Calu3 (cell line): Measurements from ENCODE around the gene ZNF513. TPM values are rescaled to one million over a fixed set of nuclear protein-coding genes. Genes with fewer than 3 reads are reported as not detected.

Experiments
- Bru-seq: library from RNA; stranded (reverse); fragments of 400-500 nt; gene quantifications from one replicate; lab custom pipeline; 2021; lab: Mats Ljungman, UMichigan
- BruChase-seq, 2 experiments: library from RNA; stranded (reverse); fragments of 400-500 nt; gene quantifications; one replicate each; lab custom pipeline; 2021; lab: Mats Ljungman, UMichigan
- BruUV-seq: library from RNA; stranded (reverse); fragments of 400-500 nt; replicated peaks from 2 replicates; lab custom pipeline; 2021; lab: Mats Ljungman, UMichigan
- CTCF ChIA-PET: fragments of 300-600 bp; sonication (Branson Sonifier 250); formaldehyde crosslinking; loops from one replicate; lab custom pipeline; 2022; ENCODE audit warnings: antibody characterized with exemption; lab: Charles Lee
- DNase-seq: peaks from one replicate; pipeline ENCODE4 v3.0.0; 2022
- H3K27ac Mint-ChIP-seq: one replicate; pipeline ENCODE4 v1.8.0; 2022; ENCODE audit warnings: mixed read lengths; ENCODE audit not compliant: unreplicated experiment
- H3K27me3 Mint-ChIP-seq: one replicate; pipeline ENCODE4 v1.8.0; 2022; ENCODE audit warnings: mixed read lengths; ENCODE audit not compliant: unreplicated experiment
- H3K36me3 Mint-ChIP-seq: one replicate; pipeline ENCODE4 v1.8.0; 2022; ENCODE audit warnings: mild to moderate bottlenecking, moderate library complexity, mixed read lengths; ENCODE audit not compliant: insufficient read depth, unreplicated experiment
- H3K4me1 Mint-ChIP-seq: one replicate; pipeline ENCODE4 v1.8.0; 2022; ENCODE audit warnings: mild to moderate bottlenecking, low read depth, mixed read lengths; ENCODE audit not compliant: unreplicated experiment
- H3K4me3 Mint-ChIP-seq: one replicate; pipeline ENCODE4 v1.8.0; 2022; ENCODE audit warnings: mild to moderate bottlenecking, low read depth, moderate library complexity, mixed read lengths; ENCODE audit not compliant: unreplicated experiment
- H3K9me3 Mint-ChIP-seq: one replicate; pipeline ENCODE4 v1.8.0; 2022; ENCODE audit warnings: low read depth, mixed read lengths; ENCODE audit not compliant: unreplicated experiment
- intact Hi-C: fragments of 100-400 bp; cut with micrococcal nuclease; formaldehyde crosslinking; loops from one replicate; pipeline ENCODE4 v1.10.0; 2022; ENCODE audit not compliant: unreplicated experiment
- long read RNA-seq: library from polyadenylated mRNA; stranded (forward); transcript quantifications from one replicate; pipeline ENCODE4 v2.0.0, GENCODE V29; 2022
- total RNA-seq: library from RNA; stranded (reverse); gene quantifications from 2 replicates; pipeline ENCODE4 v1.2.3, GENCODE V29; 2022
- TF ChIP-seq, protein P1 (sequence below): fragments of 200-600 bp; IDR thresholded peaks from one replicate; pipeline ENCODE4 v1.8.0; 2022; ENCODE audit warnings: antibody characterized with exemption; ENCODE audit not compliant: unreplicated experiment

ZNF513 gene, protein sequence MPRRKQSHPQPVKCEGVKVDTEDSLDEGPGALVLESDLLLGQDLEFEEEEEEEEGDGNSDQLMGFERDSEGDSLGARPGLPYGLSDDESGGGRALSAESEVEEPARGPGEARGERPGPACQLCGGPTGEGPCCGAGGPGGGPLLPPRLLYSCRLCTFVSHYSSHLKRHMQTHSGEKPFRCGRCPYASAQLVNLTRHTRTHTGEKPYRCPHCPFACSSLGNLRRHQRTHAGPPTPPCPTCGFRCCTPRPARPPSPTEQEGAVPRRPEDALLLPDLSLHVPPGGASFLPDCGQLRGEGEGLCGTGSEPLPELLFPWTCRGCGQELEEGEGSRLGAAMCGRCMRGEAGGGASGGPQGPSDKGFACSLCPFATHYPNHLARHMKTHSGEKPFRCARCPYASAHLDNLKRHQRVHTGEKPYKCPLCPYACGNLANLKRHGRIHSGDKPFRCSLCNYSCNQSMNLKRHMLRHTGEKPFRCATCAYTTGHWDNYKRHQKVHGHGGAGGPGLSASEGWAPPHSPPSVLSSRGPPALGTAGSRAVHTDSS
- total RNA-seq (10.6 and 13.1 TPM in 2 replicates), Bru-seq, nascent RNA (percentile 55 among the genes with signal in this experiment), BruChase-seq, experiment 1, labeled RNA remaining after a 6-hour chase (percentile 51 among the genes with signal in this experiment), BruChase-seq, experiment 2, labeled RNA remaining after a 2-hour chase (percentile 63 among the genes with signal in this experiment)
- long read RNA-seq, transcript ZNF513-201 (4 exons, 2,139 nt) = major isoform, 9 of 13 reads
- long read RNA-seq, partial matches to known transcripts = 2 of 13 reads
- long read RNA-seq, other reads (novel, unspliced or antisense) = 2 of 13 reads

DNA sequence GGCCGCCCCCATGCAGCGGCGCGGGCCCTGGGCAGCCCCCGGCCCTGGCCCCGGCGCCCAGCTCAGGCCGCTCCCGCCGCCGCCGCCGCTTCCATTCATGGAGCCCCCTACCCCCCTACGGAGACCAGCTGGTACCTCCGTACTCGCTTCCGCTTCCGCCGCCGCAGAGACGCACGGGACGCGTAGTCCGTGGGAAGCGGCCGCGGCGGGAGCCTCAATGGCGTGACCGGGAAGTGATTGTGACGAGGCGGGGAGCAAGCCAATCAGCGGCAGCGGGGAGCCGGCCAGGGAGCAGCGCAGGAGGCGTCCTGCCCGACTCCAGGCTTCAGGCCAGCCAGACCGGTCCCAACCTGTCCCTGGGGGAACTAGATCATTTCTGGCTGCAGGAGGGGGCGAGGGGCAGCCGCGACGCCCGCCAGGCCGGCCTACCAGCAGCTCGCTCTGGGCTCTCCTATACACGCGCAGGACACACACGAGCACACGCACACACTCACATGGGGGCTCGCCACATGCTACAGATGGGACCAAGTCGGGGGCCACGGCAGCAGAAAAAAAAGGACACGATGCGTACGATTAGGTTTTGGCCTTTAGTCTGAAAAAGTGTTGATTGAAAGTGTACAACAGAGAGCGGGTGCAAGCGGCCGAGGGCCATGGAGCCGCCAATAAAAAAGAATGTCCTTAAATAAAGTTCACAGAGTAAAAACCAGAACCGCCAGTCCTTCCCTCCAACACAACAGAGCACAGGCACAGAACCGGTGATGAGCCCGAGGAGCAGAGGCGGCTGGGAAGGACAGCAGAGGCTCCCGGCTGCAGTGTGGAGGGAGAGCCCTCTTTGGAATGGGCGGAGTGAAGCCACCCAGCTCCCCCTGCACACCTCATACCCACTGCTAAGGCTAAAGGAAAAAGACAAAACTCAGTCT is at the start of gene ZNF513:
Gene ZNF513, minus strand, starts transcription at position 109 of the 920 bp plus-strand sequence. CDS start 208 bp downstream, outside the sequence.
- H3K36me3 Mint-ChIP-seq = peaks cover 70% of the 10 kb centered on the region
- H3K9me3 Mint-ChIP-seq = no peaks in the 10 kb centered on the region
- intact Hi-C loops = no loop called here
- TF ChIP-seq, protein P1, sequence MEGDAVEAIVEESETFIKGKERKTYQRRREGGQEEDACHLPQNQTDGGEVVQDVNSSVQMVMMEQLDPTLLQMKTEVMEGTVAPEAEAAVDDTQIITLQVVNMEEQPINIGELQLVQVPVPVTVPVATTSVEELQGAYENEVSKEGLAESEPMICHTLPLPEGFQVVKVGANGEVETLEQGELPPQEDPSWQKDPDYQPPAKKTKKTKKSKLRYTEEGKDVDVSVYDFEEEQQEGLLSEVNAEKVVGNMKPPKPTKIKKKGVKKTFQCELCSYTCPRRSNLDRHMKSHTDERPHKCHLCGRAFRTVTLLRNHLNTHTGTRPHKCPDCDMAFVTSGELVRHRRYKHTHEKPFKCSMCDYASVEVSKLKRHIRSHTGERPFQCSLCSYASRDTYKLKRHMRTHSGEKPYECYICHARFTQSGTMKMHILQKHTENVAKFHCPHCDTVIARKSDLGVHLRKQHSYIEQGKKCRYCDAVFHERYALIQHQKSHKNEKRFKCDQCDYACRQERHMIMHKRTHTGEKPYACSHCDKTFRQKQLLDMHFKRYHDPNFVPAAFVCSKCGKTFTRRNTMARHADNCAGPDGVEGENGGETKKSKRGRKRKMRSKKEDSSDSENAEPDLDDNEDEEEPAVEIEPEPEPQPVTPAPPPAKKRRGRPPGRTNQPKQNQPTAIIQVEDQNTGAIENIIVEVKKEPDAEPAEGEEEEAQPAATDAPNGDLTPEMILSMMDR = no peak
- H3K4me3 Mint-ChIP-seq = peak within 1 kb of the TSS; percentile 72
- peak; percentile 90 for DNase-seq
- CTCF ChIA-PET = interaction anchor here (0.5 kb wide), 1 partner anchor 1039 kb away, joined by 4 read pairs; no protein-coding TSS in a partner anchor
- no peaks in the 10 kb centered on the region for H3K27me3 Mint-ChIP-seq
- H3K4me1 Mint-ChIP-seq = peaks cover 15% of the 10 kb centered on the region
- no TSS peak for BruUV-seq
- H3K27ac Mint-ChIP-seq = peak within 1 kb of the TSS; percentile 93

DNA sequence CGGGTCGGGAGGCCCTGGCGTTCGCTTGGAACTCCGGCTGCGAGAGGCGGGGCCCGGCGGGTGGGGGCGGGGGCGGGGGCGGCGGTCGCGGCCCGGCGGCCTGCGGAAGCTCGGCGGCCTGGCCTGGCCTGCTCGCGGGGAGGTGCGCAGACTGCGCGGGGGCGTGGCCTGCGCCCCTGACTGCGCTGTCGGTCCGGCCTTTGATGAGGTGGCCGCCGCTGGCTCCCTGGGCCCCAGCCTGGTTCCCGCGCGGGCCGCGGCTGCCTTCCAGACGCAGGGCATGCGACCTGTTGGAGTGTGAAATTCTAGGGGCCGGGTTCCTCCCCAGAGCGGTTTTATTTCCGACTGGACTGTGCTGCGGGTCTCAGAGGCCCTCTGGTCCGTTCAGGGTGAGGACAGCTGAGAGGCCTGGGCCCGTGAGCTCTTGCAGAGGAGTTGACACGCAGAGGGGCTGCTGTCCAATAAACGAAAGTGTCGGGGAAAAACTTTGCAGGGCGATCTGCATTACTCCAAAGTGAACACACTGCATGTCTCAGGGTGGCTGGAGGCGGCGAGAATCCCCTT is 48.5 kb upstream of the ZNF513 start:
- intact Hi-C loops = no loop called here
- no peaks in the 10 kb centered on the region for H3K9me3 Mint-ChIP-seq
- CTCF ChIA-PET = interaction anchor here (0.5 to 3.0 kb wide), 5 partner anchors 10 to 254 kb away, joined by 3 to 18 read pairs (median 3); partner anchors contain the start of gene PPM1G
- DNase-seq = peak; percentile 89
- H3K27me3 Mint-ChIP-seq = no peaks in the 10 kb centered on the region
- H3K4me1 Mint-ChIP-seq = no peaks in the 10 kb centered on the region
- TF ChIP-seq, protein P1 = no peak
- H3K4me3 Mint-ChIP-seq = peak overlapping the region; percentile 97
- no TSS peak for BruUV-seq
- H3K27ac Mint-ChIP-seq = peak overlapping the region; percentile 77
- H3K36me3 Mint-ChIP-seq = peaks cover 39% of the 10 kb centered on the region

DNA sequence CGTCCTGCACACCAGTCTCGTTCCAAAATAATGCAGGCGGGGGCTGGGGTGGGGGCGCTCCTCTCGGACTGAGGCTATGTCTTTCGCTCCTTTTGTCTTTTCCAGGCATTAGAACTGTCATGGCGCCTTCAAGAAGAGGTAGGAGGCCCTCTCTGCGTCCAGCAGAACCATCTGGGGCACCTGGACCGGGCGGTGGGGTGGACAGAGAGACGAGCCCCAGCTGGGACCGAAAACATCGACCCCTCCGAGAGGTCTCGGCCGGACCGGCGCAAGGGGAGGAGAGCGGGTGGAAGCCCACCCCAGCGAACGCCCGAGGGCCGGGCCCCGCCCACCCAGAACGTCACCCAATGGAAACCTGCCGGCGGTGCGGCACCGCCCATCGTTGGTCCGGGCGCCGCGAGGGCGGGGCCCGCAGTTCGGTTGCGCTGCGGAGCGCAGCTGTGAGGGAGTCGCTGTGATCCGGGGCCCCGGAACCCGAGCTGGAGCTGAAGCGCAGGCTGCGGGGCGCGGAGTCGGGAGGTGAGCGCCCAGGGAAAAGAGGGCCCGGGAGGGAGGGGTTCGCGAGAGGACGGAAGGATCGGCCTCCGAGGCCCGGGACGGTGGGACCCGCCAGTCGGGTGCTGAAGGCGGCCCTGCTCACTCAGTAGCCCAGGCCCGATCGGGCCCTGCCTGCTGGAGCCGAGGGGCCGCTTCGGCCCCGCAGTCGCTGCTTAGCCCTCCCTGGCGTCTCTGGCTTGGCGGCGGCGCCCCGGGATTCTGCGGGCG is 47.9 kb upstream of the ZNF513 start, which contains the start of gene NRBP1:
Gene NRBP1, plus strand, starts transcription at position 419 of the 765 bp plus-strand sequence. CDS start 4,643 bp downstream, outside the sequence.
- Mint-ChIP-seq H3K4me1 (no peaks in the 10 kb centered on the region), H3K36me3 (peaks cover 34% of the 10 kb centered on the region), H3K27me3 (no peaks in the 10 kb centered on the region), H3K9me3 (no peaks in the 10 kb centered on the region), H3K27ac (peak within 1 kb of the TSS; percentile 77), H3K4me3 (peak within 1 kb of the TSS; percentile 97)
- no TSS peak for BruUV-seq
- DNase-seq = peak; percentile 97
- CTCF ChIA-PET = interaction anchor here (1.2 to 3.0 kb wide), 3 partner anchors 10 to 255 kb away, joined by 3 to 18 read pairs (median 3); partner anchors contain the start of gene PPM1G
- TF ChIP-seq, protein P1 = no peak
- intact Hi-C loops = no loop called here
